WTC11 (cell line): Measurements from ENCODE around the gene USP47. TPM values are rescaled to one million over a fixed set of nuclear protein-coding genes. Genes with fewer than 3 reads are reported as not detected.

ENCODE experiments used
- ATAC-seq: fragments of 200-7000 bp; cut with Tn5 transposase; 2 replicates; pipeline ENCODE4 v1.10.0; 2021; ENCODE audit warnings: mild to moderate bottlenecking, moderate library complexity
- CTCF ChIA-PET: fragments of 300-600 bp; sonication (Branson Sonifier 250); formaldehyde crosslinking; loops from one replicate; lab custom pipeline; 2021; ENCODE audit warnings: antibody characterized with exemption; lab: Charles Lee
- POLR2A ChIA-PET: fragments of 350-600 bp; sonication (Branson Sonifier 250); formaldehyde crosslinking; loops from one replicate; lab custom pipeline; 2021; ENCODE audit warnings: antibody characterized with exemption; lab: Charles Lee
- DNase-seq: peaks from one replicate; pipeline ENCODE4 v3.0.0; 2021; ENCODE audit warnings: low spot score
- H3K27ac Mint-ChIP-seq: 2 replicates; pipeline ENCODE4 v1.8.0; 2021; ENCODE audit warnings: mixed read lengths
- H3K27me3 Mint-ChIP-seq: 2 replicates; pipeline ENCODE4 v1.8.0; 2021; ENCODE audit warnings: low read depth, mild to moderate bottlenecking, moderate library complexity, mixed read lengths
- H3K36me3 Mint-ChIP-seq: 2 replicates; pipeline ENCODE4 v1.8.0; 2021; ENCODE audit warnings: mixed read lengths
- H3K4me1 Mint-ChIP-seq: 2 replicates; pipeline ENCODE4 v1.8.0; 2022; ENCODE audit warnings: mixed read lengths
- H3K4me3 Mint-ChIP-seq: 2 replicates; pipeline ENCODE4 v1.8.0; 2021; ENCODE audit warnings: mild to moderate bottlenecking, moderate library complexity, mixed read lengths
- H3K9me3 Mint-ChIP-seq: 2 replicates; pipeline ENCODE4 v1.8.0; 2021; ENCODE audit warnings: mixed read lengths
- AFF4 ChIP-seq: sonication (generic); formaldehyde crosslinking; IDR thresholded peaks from 2 replicates; pipeline ENCODE4 v1.8.1; 2023; ENCODE audit warnings: mild to moderate bottlenecking, missing genetic modification reagents, borderline replicate concordance
- NFATC4 ChIP-seq: fragments of 250-450 bp; sonication (Bioruptor Pico); IDR thresholded peaks from 2 replicates; pipeline ENCODE4 v1.9.0; 2021; ENCODE audit warnings: mild to moderate bottlenecking
- RORB ChIP-seq: fragments of 250-450 bp; sonication (Bioruptor Pico); IDR thresholded peaks from 2 replicates; pipeline ENCODE4 v1.9.0; 2021; ENCODE audit warnings: mild to moderate bottlenecking
- SMAD3 ChIP-seq: sonication (generic); formaldehyde crosslinking; IDR thresholded peaks from 2 replicates; pipeline ENCODE4 v1.8.0; 2022; ENCODE audit warnings: missing genetic modification reagents, mild to moderate bottlenecking, borderline replicate concordance
- SOX15 ChIP-seq: fragments of 250-450 bp; sonication (Bioruptor Pico); IDR thresholded peaks from 2 replicates; pipeline ENCODE4 v1.9.0; 2021; ENCODE audit warnings: mild to moderate bottlenecking
- TCF7 ChIP-seq: sonication (generic); formaldehyde crosslinking; IDR thresholded peaks from 2 replicates; pipeline ENCODE4 v1.8.0; 2022; ENCODE audit warnings: mild to moderate bottlenecking, low read depth, missing genetic modification reagents, moderate library complexity
- TEAD4 ChIP-seq: sonication (generic); formaldehyde crosslinking; IDR thresholded peaks from 2 replicates; pipeline ENCODE4 v1.8.0; 2022; ENCODE audit warnings: mild to moderate bottlenecking, missing genetic modification reagents
- ZNF219 ChIP-seq: sonication (generic); formaldehyde crosslinking; IDR thresholded peaks from 2 replicates; pipeline ENCODE4 v1.8.0; 2023; ENCODE audit warnings: missing genetic modification reagents, mild to moderate bottlenecking, borderline replicate concordance
- total RNA-seq: library from RNA; stranded (reverse); gene quantifications from 3 replicates; pipeline ENCODE4 v1.2.3, GENCODE V29; 2021
- TF ChIP-seq, protein P1 (sequence below): fragments of 250-450 bp; sonication (Bioruptor Pico); IDR thresholded peaks from 2 replicates; pipeline ENCODE4 v1.9.0; 2021; ENCODE audit warnings: moderate library complexity, mild to moderate bottlenecking, inconsistent platforms, borderline replicate concordance
- TF ChIP-seq, protein P2 (sequence below): sonication (generic); formaldehyde crosslinking; IDR thresholded peaks from 2 replicates; pipeline ENCODE4 v1.8.1; 2022; ENCODE audit warnings: low read depth, mild to moderate bottlenecking, moderate library complexity, missing genetic modification reagents, borderline replicate concordance
- TF ChIP-seq, protein P3 (sequence below): sonication (generic); formaldehyde crosslinking; IDR thresholded peaks from 2 replicates; pipeline ENCODE4 v1.8.1; 2022; ENCODE audit warnings: missing genetic modification reagents, borderline replicate concordance
- TF ChIP-seq, protein P4 (sequence below): sonication (generic); formaldehyde crosslinking; IDR thresholded peaks from 2 replicates; pipeline ENCODE4 v1.8.1; 2022; ENCODE audit warnings: mild to moderate bottlenecking, missing genetic modification reagents, moderate library complexity, borderline replicate concordance
- TF ChIP-seq, protein P5 (sequence below): sonication (generic); formaldehyde crosslinking; IDR thresholded peaks from 2 replicates; pipeline ENCODE4 v1.8.0; 2022; ENCODE audit warnings: missing genetic modification reagents
- TF ChIP-seq, protein P6 (sequence below): sonication (generic); formaldehyde crosslinking; IDR thresholded peaks from 2 replicates; pipeline ENCODE4 v1.8.1; 2023; ENCODE audit warnings: mild to moderate bottlenecking, missing genetic modification reagents, moderate library complexity
- TF ChIP-seq, protein P7 (sequence below): fragments of 250-450 bp; sonication (Bioruptor Pico); conservative IDR thresholded peaks from 2 replicates; pipeline ENCODE4 v1.9.0; 2021; ENCODE audit warnings: mild to moderate bottlenecking

Gene USP47
- total RNA-seq, 1 experiment from 2014 or later, result 19.7 TPM

DNA sequence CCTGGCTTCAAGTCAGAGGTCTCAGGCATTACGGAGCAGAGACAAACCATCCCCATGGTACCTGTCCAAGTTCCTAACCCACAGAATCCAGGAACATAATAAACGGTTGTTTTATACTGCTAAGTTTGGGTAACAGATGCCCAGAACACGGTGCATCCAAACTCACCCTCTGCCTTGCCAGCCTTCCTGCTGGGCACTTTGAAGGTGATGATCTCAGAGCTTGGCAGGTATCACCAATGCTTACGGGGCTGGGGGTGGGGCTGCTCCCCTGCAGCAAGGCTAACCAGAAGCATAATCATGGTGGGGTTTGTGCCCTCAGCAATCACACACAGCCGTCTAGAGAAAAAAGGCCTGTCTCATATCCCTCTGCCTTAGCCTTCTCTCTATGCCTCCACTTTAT lies 139.6 kb downstream of the USP47 start:
- no peaks in the 10 kb centered on the region for H3K9me3 Mint-ChIP-seq
- no peak for DNase-seq
- H3K4me1 Mint-ChIP-seq, result peaks cover 19% of the 10 kb centered on the region
- TF ChIP-seq, protein P1, sequence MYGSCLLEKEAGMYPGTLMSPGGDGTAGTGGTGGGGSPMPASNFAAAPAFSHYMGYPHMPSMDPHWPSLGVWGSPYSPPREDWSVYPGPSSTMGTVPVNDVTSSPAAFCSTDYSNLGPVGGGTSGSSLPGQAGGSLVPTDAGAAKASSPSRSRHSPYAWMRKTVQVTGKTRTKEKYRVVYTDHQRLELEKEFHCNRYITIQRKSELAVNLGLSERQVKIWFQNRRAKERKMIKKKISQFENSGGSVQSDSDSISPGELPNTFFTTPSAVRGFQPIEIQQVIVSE, result no peak
- TF ChIP-seq, protein P2, sequence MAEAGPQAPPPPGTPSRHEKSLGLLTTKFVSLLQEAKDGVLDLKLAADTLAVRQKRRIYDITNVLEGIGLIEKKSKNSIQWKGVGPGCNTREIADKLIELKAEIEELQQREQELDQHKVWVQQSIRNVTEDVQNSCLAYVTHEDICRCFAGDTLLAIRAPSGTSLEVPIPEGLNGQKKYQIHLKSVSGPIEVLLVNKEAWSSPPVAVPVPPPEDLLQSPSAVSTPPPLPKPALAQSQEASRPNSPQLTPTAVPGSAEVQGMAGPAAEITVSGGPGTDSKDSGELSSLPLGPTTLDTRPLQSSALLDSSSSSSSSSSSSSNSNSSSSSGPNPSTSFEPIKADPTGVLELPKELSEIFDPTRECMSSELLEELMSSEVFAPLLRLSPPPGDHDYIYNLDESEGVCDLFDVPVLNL (CRISPR knock-in tag), result no peak
- TF ChIP-seq SOX15 (CRISPR knock-in tag), result no peak
- TF ChIP-seq TEAD4, result no peak
- TF ChIP-seq RORB (CRISPR knock-in tag), result no peak
- TF ChIP-seq, protein P3, sequence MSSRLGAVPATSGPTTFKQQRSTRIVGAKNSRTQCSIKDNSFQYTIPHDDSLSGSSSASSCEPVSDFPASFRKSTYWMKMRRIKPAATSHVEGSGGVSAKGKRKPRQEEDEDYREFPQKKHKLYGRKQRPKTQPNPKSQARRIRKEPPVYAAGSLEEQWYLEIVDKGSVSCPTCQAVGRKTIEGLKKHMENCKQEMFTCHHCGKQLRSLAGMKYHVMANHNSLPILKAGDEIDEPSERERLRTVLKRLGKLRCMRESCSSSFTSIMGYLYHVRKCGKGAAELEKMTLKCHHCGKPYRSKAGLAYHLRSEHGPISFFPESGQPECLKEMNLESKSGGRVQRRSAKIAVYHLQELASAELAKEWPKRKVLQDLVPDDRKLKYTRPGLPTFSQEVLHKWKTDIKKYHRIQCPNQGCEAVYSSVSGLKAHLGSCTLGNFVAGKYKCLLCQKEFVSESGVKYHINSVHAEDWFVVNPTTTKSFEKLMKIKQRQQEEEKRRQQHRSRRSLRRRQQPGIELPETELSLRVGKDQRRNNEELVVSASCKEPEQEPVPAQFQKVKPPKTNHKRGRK (CRISPR knock-in tag), result no peak
- TF ChIP-seq, protein P4, sequence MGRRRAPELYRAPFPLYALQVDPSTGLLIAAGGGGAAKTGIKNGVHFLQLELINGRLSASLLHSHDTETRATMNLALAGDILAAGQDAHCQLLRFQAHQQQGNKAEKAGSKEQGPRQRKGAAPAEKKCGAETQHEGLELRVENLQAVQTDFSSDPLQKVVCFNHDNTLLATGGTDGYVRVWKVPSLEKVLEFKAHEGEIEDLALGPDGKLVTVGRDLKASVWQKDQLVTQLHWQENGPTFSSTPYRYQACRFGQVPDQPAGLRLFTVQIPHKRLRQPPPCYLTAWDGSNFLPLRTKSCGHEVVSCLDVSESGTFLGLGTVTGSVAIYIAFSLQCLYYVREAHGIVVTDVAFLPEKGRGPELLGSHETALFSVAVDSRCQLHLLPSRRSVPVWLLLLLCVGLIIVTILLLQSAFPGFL (CRISPR knock-in tag), result no peak
- TF ChIP-seq TCF7 (CRISPR knock-in tag), result no peak
- TF ChIP-seq ZNF219 (CRISPR knock-in tag), result no peak
- no peak for TF ChIP-seq AFF4 (CRISPR knock-in tag)
- TF ChIP-seq NFATC4, result no peak
- TF ChIP-seq, protein P5, sequence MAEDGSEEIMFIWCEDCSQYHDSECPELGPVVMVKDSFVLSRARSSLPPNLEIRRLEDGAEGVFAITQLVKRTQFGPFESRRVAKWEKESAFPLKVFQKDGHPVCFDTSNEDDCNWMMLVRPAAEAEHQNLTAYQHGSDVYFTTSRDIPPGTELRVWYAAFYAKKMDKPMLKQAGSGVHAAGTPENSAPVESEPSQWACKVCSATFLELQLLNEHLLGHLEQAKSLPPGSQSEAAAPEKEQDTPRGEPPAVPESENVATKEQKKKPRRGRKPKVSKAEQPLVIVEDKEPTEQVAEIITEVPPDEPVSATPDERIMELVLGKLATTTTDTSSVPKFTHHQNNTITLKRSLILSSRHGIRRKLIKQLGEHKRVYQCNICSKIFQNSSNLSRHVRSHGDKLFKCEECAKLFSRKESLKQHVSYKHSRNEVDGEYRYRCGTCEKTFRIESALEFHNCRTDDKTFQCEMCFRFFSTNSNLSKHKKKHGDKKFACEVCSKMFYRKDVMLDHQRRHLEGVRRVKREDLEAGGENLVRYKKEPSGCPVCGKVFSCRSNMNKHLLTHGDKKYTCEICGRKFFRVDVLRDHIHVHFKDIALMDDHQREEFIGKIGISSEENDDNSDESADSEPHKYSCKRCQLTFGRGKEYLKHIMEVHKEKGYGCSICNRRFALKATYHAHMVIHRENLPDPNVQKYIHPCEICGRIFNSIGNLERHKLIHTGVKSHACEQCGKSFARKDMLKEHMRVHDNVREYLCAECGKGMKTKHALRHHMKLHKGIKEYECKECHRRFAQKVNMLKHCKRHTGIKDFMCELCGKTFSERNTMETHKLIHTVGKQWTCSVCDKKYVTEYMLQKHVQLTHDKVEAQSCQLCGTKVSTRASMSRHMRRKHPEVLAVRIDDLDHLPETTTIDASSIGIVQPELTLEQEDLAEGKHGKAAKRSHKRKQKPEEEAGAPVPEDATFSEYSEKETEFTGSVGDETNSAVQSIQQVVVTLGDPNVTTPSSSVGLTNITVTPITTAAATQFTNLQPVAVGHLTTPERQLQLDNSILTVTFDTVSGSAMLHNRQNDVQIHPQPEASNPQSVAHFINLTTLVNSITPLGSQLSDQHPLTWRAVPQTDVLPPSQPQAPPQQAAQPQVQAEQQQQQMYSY (CRISPR knock-in tag), result no peak
- TF ChIP-seq, protein P6, sequence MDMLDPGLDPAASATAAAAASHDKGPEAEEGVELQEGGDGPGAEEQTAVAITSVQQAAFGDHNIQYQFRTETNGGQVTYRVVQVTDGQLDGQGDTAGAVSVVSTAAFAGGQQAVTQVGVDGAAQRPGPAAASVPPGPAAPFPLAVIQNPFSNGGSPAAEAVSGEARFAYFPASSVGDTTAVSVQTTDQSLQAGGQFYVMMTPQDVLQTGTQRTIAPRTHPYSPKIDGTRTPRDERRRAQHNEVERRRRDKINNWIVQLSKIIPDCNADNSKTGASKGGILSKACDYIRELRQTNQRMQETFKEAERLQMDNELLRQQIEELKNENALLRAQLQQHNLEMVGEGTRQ (CRISPR knock-in tag), result no peak
- TF ChIP-seq SMAD3 (CRISPR knock-in tag), result no peak
- TF ChIP-seq, protein P7, sequence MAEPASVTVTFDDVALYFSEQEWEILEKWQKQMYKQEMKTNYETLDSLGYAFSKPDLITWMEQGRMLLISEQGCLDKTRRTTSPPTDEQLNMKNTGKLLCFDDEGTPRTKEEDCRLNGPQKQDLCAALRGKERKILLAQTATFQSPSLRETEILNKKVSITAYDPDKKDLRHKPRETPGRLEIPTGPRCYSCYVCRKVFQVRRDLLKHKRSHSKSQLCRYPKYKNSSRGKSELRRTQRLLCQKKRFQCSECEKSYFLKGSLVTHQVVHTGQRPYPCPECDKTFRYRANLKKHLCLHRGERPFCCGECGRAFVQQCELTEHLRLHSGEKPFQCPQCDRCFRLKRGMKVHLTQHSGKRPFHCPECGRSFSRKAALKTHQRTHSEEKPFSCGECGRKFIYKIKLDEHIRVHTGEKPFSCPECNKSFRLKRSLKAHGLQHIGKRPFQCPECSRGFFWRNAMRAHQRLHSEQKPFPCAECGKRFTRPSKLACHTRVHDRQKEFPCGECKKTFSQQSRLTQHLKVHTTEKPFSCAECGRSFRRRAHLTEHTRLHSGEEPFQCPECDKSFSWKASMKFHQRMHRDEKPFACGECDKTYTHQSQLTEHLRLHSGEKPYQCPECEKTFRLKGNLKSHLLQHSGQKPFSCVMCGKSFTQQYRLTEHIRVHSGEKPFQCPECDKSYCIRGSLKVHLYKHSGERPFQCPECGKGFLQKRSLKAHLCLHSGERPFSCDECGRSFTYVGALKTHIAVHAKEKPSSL, result no peak
- TF ChIP-seq, all 79 proteins: peak for 0
- H3K27ac Mint-ChIP-seq, result no peak overlapping the region
- no peak for ATAC-seq
- CTCF ChIA-PET, result interaction anchor here (2.9 kb wide), 1 partner anchor 15 kb away, joined by 11 read pairs; no protein-coding TSS in a partner anchor
- POLR2A ChIA-PET, result no interaction called here
- peaks cover 3% of the 10 kb centered on the region; the same call in 1 of the 2 replicates for H3K36me3 Mint-ChIP-seq
- H3K4me3 Mint-ChIP-seq, result no peak overlapping the region
- no peaks in the 10 kb centered on the region; the same call in 1 of the 2 replicates for H3K27me3 Mint-ChIP-seq
